Type B pancreatic cell (in vitro differentiated cells): ENCODE results near the gene RABGEF1. TPM values are rescaled to one million over a fixed set of nuclear protein-coding genes. Genes with fewer than 3 reads are reported as not detected.

Experiments
- DNase-seq: peaks from one replicate; pipeline ENCODE4 v3.0.0; 2021; ENCODE audit warnings: mixed read lengths; ENCODE audit not compliant: unreplicated experiment; ENCODE audit errors: extremely low spot score
- H3K27ac Mint-ChIP-seq: 2 replicates; pipeline ENCODE4 v1.8.0; 2021; ENCODE audit warnings: mild to moderate bottlenecking, mixed read lengths
- H3K27me3 Mint-ChIP-seq: 2 replicates; pipeline ENCODE4 v1.8.0; 2021; ENCODE audit warnings: mixed read lengths
- H3K36me3 Mint-ChIP-seq: 2 replicates; pipeline ENCODE4 v1.8.0; 2021; ENCODE audit warnings: mixed read lengths
- H3K4me1 Mint-ChIP-seq: one replicate; pipeline ENCODE4 v1.8.0; 2021; ENCODE audit warnings: mixed read lengths; ENCODE audit not compliant: unreplicated experiment
- H3K4me3 Mint-ChIP-seq: 2 replicates; pipeline ENCODE4 v1.8.0; 2021; ENCODE audit warnings: mild to moderate bottlenecking, mixed read lengths
- H3K9me3 Mint-ChIP-seq: 2 replicates; pipeline ENCODE4 v1.8.0; 2021; ENCODE audit warnings: mixed read lengths
- total RNA-seq: library from RNA; stranded (reverse); gene quantifications from 2 replicates; pipeline ENCODE4 v1.2.1, GENCODE V29; 2021; ENCODE audit warnings: low replicate concordance
- TF ChIP-seq, protein P1 (sequence below): fragments of 200-600 bp; sonication (generic); conservative IDR thresholded peaks from 2 replicates; pipeline ENCODE4 v1.5.0; 2021; ENCODE audit warnings: antibody characterized with exemption, mild to moderate bottlenecking

The RABGEF1 gene
- total RNA-seq, 1 donor from 2014 or later = 19.6 TPM

DNA sequence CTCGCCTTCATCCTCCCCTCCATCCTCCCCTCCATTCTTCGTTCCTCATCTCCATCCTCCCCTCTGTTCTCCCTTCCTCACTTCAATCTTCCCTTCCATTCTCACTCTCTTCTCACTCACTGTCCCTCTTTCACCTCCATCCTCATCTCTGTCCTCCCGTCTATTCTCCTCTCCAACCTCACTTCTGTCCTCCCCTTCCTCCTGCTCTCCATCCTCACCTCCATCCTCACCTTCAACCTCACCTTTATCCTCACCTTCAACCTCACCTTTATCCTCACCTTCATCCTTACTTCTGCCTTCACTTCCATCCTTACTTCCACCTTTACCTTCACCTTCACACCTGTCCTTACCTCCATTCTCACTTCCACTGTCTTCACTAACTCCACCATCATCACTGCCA, 11.3 kb upstream of the RABGEF1 start:
- Mint-ChIP-seq H3K27ac (no peak overlapping the region), H3K4me3 (no peak overlapping the region), H3K4me1 (no peaks in the 10 kb centered on the region), H3K9me3 (no peaks in the 10 kb centered on the region), H3K36me3 (peaks cover 20% of the 10 kb centered on the region), H3K27me3 (no peaks in the 10 kb centered on the region)
- DNase-seq = no peak
- TF ChIP-seq, protein P1, sequence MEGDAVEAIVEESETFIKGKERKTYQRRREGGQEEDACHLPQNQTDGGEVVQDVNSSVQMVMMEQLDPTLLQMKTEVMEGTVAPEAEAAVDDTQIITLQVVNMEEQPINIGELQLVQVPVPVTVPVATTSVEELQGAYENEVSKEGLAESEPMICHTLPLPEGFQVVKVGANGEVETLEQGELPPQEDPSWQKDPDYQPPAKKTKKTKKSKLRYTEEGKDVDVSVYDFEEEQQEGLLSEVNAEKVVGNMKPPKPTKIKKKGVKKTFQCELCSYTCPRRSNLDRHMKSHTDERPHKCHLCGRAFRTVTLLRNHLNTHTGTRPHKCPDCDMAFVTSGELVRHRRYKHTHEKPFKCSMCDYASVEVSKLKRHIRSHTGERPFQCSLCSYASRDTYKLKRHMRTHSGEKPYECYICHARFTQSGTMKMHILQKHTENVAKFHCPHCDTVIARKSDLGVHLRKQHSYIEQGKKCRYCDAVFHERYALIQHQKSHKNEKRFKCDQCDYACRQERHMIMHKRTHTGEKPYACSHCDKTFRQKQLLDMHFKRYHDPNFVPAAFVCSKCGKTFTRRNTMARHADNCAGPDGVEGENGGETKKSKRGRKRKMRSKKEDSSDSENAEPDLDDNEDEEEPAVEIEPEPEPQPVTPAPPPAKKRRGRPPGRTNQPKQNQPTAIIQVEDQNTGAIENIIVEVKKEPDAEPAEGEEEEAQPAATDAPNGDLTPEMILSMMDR = no peak

DNA sequence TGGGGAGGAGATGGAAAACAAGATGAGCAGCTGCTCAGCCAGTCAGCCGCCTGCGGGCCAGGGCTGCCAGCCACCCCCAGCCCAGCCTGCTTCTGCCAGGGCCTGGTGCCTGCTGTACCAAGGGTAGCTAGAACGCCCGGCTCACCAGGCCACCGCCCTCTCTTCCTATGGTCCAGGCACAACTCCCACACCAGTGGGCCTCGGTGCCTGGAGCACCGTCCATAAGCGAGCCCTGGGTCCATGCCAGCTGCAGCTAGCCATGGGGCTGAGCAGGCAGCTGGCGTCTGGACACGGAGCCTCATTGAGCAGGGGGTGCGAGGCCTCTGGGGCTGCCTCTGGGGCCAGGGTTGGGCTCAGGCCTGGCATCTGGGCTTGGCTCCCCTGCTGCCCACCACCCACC, 8.5 kb upstream of the RABGEF1 start:
- no peak overlapping the region for H3K4me3 Mint-ChIP-seq
- no peak overlapping the region for H3K27ac Mint-ChIP-seq
- peaks cover 26% of the 10 kb centered on the region for H3K36me3 Mint-ChIP-seq
- peaks cover 5% of the 10 kb centered on the region for H3K9me3 Mint-ChIP-seq
- no peaks in the 10 kb centered on the region for H3K4me1 Mint-ChIP-seq
- TF ChIP-seq, protein P1 = no peak
- no peak for DNase-seq
- H3K27me3 Mint-ChIP-seq = no peaks in the 10 kb centered on the region

DNA sequence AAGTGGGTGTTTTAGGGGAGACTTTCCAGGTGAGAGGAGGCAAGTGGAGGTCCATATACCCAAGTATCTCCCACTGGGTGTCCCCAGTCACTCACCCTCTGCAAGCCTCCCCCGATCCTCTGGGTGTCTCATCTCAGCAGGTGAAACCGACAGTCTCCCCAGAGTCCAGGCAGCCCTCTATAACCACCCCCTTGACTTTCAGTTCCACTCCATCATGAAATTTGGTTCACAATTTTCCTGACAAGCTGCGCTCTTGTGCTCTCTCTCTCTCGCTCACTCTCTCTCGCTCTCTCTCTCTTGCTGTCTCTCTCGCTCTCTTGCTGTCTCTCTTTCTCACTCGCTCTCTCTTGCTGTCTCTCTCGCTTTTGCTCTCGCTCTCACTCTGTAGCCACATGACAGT, 8.1 kb upstream of the RABGEF1 start:
- Mint-ChIP-seq H3K27ac (no peak overlapping the region), H3K4me1 (no peaks in the 10 kb centered on the region), H3K9me3 (peaks cover 5% of the 10 kb centered on the region), H3K27me3 (no peaks in the 10 kb centered on the region), H3K4me3 (no peak overlapping the region), H3K36me3 (peaks cover 26% of the 10 kb centered on the region)
- TF ChIP-seq, protein P1 = no peak
- DNase-seq = no peak

DNA sequence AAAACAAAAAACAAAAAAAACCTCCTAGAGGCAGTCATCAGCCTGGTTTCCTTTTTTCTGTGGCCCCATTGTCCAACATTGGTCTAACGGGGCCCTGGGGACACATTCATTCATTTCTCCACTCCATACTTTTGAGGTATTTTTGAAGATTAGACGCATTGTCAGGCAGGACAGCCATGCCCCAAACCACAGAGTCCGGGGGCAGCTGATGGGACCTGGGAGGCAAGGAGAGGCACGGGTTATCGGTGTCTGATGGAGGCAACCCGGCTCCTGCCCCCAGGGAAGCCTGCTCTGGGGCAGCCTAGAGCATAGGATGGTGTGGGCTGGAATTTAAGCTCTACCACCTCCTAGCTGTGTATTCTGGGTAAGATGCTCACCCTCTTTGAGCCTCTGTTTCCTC, 6.5 kb upstream of the RABGEF1 start:
- TF ChIP-seq, protein P1 = no peak
- peaks cover 5% of the 10 kb centered on the region for H3K9me3 Mint-ChIP-seq
- peaks cover 19% of the 10 kb centered on the region for H3K36me3 Mint-ChIP-seq
- no peak overlapping the region for H3K27ac Mint-ChIP-seq
- no peaks in the 10 kb centered on the region for H3K4me1 Mint-ChIP-seq
- H3K27me3 Mint-ChIP-seq = no peaks in the 10 kb centered on the region
- no peak for DNase-seq
- H3K4me3 Mint-ChIP-seq = no peak overlapping the region

DNA sequence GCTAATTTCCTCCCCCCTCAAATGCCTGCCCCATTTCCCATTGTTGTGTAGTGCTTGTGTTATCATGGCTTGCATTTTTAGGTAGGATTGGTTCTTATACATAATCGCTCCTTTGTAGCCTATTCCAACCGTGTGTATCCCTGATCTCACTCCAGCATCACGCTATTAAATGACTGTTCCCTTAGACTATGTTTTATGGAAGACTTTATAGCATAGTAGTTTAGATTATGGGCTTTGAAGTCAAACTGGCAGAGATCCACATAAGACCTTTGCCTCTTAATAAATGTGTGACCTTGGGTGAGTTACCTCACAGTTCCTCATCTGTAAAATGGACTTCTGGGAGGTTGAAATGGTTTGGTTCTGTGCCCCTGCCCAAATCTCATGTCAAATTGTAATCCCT, 5.4 kb upstream of the RABGEF1 start:
- H3K27me3 Mint-ChIP-seq = no peaks in the 10 kb centered on the region
- no peak overlapping the region for H3K27ac Mint-ChIP-seq
- peaks cover 5% of the 10 kb centered on the region for H3K9me3 Mint-ChIP-seq
- DNase-seq = no peak
- no peak overlapping the region for H3K4me3 Mint-ChIP-seq
- no peaks in the 10 kb centered on the region for H3K4me1 Mint-ChIP-seq
- TF ChIP-seq, protein P1 = no peak
- peaks cover 19% of the 10 kb centered on the region for H3K36me3 Mint-ChIP-seq

DNA sequence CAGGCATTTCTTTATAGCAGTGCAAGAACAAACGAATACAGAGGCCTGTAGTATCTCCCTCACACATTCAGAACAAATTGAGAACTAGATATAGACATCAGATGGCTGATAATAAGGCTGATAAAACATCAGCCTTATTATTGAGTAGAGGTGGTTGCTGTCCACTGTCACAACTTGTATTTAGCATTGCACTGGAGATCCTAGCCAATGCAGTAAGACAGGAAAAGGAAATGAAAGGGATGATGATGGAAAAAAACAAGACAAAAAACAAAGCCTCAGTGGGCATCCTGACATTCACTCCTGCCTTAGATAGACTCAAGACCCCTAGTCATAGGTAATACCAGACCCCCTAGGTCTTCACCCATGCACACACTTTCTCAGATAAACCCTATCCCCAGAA, 4.7 kb upstream of the RABGEF1 start:
- H3K36me3 Mint-ChIP-seq = peaks cover 19% of the 10 kb centered on the region

More for the DNA sequence above, 4.7 kb upstream of the RABGEF1 start:
- H3K27me3 Mint-ChIP-seq = no peaks in the 10 kb centered on the region
- TF ChIP-seq, protein P1 = no peak
- H3K27ac Mint-ChIP-seq = peak overlapping the region; percentile 40
- DNase-seq = no peak
- peaks cover 5% of the 10 kb centered on the region for H3K9me3 Mint-ChIP-seq
- no peak overlapping the region for H3K4me3 Mint-ChIP-seq
- H3K4me1 Mint-ChIP-seq = no peaks in the 10 kb centered on the region
